Measurements from ENCODE around the gene YOD1.
A peak's percentile ranks its signal among the peaks of the same experiment; 100 is the strongest.
"Not testable (repeated sequence)": the region's sequence is repeated elsewhere in the genome, so short reads cannot be mapped to it uniquely, and the experiment has no call there.

The YOD1 gene

DNA sequence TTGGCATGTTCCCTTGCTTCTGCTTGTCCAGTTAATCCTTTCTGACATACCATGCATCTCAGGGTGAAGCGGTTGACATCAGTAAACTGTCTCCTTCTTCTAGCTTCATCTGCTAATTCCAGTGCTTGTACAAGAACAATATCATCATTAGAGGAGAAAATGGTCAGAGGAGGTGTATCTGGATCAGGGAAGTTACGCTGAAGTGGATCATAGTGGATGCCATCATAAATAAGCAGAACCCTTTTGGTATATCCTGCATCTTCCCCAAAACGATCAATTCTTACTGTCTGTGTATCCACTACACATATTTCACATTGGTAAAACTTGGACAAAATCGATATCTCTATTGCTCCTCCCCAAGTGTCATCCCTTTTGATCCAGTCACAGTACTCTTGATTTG is 2.0 kb downstream of the YOD1 start:
- DNase-seq (ENCODE audit: low read depth) = no peak

DNA sequence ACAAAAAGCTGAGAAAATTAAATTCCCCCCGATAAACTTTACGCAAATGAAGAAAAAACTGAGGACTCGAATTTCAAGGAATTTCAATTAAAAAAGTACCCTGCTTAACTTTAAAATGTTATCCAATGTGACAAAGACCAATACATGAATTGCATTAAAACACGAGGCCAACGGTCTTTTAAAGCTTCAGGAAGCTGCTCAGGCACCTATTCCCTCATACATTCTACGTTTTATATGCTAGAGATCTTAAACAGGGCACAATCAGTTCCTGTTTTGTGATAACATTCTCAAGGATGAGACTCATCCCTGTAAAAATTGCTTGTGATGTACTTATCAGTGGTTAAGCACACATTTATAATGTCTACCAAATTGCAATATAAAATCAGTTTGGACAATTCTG is 3.0 kb downstream of the YOD1 start:
- DNase-seq (ENCODE audit: low read depth) = no peak

DNA sequence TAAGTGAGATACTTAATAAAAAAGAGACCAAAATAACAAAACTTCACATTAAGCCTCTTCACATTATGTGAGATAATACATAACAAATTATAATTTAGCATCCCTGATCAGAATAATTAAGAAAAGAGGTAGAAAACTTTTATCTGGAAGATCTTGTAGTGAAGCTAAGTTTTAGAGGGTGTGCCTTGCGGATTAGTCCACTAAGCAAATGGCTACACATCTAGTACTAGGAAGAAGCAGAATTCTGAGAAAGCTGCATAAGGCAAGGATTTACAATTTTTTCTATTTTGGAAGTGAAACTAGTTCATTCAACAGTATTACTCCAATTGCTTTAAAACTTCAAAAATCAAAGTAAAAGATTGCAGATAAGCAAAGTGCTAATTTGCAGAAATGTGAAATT is 3.5 kb downstream of the YOD1 start:
- DNase-seq (ENCODE audit: low read depth) = no peak

- DNase-seq (ENCODE audit: low read depth) = no peak
Measured at GRCh38 chr1:207045453-207045852, 5.6 kb downstream of the YOD1 start.

DNA sequence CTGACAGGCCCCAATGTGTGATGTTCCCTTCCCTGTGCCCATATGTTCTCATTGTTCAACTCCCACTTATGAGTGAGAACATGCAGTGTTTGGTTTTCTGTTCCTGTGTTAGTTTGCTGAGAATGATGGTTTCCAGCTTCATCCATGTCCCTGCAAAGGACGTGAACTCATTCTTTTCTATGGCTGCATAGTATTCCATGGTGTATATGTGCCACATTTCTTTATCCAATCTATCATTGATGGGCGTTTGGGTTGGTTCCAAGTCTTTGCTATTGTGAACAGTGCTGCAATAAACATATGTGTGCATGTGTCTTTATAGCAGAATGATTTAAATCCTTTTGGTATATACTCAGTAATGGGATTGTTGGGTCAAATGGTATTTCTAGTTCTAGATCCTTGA is 9.6 kb downstream of the YOD1 start:
- not testable (repeated sequence) for DNase-seq (ENCODE audit: low read depth)

DNA sequence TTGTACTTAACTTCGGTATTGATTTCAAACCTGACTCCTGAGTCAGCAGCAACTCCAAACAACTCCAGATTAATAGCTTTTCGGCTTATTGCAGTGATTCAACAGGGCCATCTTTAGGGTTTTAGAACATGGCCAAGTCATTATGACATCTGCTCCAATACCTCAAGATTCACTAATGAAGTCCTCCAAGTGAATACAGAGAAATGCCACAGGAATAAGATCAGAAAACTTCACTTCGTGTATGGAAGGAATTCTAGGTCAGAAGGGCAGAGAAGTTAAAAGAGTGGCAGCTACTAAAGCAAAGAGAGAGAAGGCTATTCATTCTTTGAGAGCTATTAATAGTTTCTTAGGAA is 10.9 kb downstream of the YOD1 start:
- DNase-seq (ENCODE audit: low read depth) = no peak

DNA sequence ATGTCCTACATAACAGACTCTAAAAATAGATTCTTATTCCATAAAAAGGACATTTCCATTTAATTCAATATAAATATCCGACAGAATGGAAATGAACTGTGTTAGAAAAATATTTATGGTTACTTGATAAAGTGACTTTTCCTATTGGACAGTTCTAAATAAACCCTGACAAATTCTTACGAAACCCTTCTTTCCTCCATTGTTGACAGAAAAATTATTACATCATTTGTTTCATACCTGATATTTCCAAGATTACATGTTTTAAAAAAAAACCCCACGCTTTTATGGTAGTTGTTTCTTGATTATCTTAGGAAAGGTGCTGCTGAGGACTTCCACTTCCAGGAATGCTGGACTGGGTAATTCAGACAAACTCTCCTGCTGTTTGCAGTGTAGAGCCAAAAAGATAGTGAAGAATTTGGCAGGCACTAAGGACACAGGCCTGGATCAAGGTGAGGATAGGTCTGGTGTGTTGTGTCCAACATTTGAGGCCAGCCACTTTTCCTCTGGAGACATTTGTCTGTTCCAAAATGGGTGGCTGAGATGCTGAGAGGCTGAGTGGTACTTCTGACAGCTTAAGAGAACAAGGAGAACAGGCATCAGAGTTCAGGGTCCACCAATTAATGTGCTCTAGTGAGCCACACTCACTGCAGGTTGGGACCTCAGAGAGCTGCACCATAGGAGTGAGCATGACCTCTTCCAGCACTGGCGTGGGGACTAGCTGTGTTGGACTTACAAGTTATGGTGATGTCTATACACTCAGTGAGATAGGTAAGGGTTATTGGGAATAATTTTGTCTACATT is 11.4 kb downstream of the YOD1 start:
- no peak for DNase-seq (ENCODE audit: low read depth)

DNA sequence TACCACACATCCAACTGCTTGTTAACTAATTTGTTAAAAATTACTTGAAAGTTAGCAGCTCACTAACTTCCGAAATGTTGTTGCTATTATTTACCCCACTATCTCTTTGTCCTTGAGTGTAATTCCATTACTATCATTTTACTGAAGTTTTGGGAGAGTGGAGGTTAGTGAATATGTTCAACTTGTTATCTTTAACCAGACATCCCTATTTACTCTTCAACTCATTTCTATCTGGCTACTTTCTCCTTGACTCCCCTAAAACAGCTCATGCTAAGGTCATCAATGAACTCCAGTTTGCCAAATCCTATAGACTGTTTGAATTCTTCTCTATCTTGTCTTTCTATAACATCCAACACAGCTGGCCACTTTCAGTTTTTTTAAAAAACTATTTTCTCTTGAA is 14.1 kb downstream of the YOD1 start:
- DNase-seq (ENCODE audit: low read depth) = no peak

DNA sequence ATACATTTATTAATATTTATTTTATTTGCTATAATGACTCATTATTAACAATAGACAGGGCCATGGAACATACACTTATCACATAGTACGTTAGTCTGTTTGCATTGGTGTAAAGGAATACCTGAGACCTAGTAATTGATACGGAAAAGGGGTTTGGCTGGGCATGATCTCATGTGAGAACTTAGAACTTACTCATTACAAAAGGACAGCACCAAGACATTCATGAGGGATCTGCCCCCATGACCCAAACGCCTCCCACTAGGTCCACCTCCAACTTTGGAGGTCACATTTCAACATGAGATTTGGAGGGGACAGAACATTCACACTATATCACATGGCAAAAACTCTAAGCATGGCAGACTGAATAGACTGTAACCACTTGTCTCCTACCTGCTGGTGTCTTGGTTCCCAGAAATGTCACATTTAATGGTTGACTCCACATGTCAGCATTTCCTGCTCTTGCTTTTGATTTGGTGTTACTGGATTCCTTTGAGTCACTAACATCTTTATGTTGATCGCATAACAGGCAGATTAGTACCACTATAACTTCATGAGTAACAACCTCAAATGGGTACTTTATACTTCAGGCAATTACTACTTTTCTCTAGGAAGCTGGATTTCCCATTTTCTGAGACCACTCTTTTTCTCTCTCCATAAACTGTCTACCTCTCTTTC is 15.0 kb downstream of the YOD1 start:
- no peak for DNase-seq (ENCODE audit: low read depth)

DNA sequence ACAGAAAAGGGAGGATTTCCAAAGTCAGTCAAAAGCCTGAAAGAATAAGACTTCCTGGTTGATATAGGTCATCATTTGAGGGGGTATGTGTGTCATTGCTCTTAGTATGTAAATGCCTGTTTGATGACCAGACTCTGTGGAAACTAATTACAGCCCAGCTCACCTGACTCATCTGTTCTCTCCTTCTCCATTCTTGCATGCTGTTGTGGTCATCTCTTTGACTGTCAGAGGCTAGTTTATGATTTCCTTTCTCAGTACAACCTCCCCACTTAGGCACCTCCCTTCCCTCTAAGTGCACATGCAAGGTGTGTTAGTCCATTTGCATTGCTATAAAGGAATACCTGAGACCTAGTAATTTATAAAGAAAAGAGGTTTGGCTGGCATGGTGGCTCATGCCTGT is 16.0 kb downstream of the YOD1 start:
- DNase-seq (ENCODE audit: low read depth) = peak; percentile 86

DNA sequence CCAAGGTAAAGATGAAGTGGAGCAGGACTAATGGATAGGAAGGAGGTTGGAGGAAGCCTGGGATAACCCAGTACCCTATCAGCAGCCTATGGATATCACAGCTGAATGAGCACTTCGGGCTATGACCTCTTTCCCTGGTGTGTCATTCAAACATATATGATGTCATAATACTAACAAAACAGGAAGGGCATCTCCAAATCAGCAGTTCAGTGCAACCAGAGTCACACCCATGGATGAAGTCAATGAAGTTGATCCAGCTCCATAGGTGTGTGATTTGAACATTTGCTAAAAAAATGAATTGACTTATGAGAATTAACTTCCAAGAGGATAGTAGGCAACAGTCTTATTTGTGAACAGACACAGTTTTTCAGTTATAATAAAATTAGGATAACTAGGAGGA is 16.8 kb downstream of the YOD1 start:
- DNase-seq (ENCODE audit: low read depth) = no peak

DNA sequence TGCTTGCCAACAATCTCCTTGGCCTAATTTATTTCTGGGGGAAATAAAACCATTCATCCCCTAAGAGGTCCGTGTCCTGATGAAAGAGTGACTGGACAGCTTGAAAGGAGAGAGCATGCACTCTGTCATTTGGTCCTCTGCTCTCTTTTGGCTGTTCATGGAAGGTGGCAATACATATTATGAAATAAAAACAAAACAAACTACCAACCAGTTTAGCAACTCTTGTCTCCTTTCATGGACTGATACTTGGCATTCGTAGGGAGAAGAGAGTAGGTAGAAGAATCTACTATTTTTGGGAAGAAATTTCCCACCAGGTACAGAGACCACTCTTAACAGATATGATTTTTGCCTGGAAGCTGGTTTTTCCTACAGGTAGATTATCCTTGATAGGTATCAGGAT is 17.7 kb downstream of the YOD1 start:
- no peak for DNase-seq (ENCODE audit: low read depth)

DNA sequence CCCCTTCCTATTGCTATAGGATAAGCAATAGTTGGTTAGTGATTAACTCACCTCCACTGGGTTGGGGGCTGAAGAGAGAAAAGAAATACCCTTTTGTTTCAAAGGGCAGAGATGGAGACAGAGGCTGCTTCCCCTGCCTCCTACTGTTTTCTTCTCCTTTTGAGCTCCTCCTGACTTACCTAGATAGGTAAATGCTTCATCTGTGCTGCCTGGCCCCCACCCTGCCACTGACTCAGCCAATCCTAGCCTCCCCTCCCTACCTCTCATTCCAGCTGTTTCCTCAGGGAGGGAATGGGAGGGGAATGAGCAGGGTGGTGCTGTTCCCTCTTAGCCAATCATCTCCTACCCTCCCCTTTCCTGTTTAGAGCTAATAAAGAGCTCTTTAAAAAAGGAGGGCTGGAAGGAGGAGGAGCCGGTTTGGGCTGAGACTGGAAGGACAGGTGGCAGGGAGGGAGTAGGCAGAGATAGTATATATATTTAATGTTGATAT is 18.4 kb downstream of the YOD1 start, which contains the start of gene C1orf116:
Gene C1orf116 (minus strand): TSS at position 229 of the 490 bp plus-strand sequence. CDS start 5,158 bp downstream, outside the sequence.
- no peak for DNase-seq (ENCODE audit: low read depth)

DNA sequence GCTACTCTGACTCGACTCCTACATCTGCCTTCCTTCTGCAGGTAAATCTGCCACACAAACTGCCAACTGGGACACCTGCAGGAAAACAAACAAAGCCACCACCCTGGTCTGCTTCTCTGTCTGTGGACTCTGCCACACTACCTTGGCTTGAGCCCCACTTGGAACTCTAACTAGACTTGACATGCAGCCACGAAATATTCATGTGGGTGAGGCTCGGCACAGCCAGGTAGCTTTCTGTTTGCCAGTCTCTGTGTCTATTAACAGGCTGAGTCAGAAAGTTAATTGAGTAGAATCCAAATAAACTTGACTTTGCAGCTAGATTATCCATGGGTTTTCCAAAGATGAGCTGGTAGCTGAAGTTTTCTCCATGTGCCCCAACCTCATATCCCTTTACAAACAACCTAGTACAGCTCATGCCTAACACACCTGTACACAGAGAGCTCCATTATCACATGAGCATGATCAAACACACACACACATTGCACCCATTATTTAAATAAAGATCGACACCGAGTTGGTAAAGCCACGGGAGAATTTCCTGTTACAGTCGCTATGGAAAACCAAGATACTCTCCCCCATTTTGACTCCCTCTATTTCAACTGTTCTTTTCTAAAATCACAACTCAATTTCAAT is 19.3 kb downstream of the YOD1 start:
- DNase-seq (ENCODE audit: low read depth) = no peak

DNA sequence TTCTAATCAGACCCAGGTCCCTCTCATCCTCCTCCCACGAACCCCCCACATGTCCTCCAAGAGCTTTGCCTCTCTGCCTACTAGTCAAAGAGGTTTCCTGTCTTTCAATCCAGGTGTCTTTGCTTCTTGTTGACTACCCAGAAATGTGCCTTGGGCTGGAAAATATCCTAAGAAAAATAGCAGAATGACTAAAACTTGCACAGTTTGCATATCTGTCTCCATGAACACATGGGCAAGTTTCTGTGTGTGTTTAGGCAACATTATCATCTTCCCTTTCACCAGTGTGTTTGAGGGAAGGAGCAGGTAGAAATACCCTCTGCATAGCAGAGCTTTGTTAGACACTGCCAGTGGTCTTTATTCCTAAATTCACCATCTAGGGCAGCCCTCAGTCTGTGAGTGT is 20.0 kb downstream of the YOD1 start:
- DNase-seq (ENCODE audit: low read depth) = no peak

- DNase-seq (ENCODE audit: low read depth) = no peak
Measured at GRCh38 chr1:207030522-207031009, 20.4 kb downstream of the YOD1 start.

DNA sequence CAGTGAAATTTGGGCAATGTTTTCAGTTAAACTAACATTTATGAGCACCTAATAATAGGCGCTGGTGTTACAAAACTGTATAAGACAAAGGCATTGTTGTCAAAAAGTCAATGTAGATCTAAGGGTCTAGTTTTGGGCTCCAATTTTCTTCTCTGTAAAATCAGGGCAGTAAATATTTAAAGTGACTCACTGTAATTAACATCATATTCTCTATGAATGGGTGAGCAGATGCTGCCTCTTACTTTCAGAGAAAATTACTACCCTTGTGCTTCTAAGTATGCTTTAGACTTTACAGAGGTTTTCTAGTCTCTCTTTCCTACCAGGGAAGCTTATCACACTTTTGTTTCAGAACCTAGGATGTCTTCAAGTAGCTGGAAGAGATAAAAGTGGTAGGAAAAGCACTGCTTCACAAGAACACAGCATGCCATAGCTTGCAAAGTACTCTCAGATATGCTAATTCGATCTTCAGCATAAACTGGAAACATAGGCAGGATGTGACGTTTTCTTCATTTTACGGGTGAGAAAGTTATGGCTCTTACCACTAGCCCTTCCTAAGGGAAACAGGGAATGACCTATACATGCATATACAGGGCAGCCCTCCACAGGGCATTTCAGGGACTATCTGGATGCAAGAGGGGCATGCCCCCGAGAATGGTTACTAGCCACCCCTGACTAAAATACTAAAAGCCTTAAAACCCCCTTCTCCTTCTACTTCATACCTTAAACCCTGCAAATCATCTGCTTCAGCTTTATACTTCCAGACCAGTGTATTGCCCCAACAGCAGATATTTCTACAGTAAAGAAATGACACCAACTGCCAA is 21.1 kb downstream of the YOD1 start:
- no peak for DNase-seq (ENCODE audit: low read depth)

DNA sequence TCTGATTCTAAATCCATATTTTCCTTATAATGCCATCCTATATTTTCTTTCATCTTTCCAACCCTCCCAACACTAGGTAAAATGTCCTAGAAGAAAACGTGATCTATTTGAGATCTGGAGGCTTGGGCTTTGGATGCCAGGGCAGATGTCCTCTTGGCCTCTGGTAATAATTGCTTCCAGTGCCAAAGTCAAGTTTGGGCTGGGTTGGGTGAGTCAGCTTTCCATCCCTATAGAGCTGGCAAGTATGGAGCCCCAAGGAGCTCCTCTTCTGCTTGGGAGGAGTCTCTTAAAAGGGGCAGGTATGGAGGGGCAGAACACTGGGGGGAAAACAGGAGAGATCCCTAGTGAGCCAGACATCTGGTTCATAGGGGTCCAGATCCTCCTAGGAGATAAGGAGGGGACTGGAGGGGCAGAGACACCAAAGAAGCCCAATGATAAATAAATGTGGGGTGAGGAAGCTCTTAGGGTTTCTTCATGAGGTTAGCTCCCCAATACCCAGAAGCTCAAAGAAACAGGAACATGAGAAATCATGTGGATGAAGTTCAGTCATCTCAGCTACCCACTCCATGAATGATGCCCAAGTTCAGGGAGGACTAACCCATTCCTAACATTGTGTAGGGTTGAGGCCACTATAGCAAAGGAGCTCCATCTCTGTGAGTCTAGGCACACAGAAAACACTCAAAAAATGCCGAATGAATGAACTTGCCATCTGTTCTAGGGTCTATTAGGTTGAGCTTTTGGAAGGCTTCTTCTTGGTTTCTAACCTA is 21.9 kb downstream of the YOD1 start:
- no peak for DNase-seq (ENCODE audit: low read depth)

GRCh38 chr1:207027921-207028320 is 23.1 kb downstream of the YOD1 start:
- DNase-seq (ENCODE audit: low read depth) = no peak

DNA sequence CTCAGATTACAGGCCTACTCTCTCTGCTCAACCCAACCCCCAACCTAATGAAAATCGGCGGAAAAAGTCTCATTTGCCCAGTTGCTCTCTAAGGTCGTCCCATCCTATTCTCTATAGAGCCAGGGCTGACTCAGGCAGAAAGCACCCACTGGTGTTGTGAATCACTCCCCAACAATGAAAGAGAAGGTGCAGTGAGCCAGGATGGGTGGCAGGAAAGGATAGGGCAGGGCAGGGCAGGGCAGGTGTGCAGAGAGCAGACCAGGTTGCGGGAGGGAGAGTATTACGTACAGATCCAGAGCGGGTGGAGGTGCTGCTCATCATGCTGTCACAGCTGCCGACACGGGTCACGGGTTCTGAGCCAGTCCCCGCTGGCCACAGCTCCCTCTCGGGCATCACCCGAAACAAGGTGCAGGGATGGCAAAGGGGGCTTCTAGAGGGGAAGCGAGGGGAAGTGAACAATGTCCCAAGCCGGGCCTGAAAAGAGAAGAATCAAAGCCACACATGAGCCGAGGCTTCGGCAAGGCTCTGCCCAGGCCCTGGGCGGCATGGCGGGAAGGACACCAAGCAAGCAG is 23.7 kb downstream of the YOD1 start:
- DNase-seq (ENCODE audit: low read depth) = no peak

DNA sequence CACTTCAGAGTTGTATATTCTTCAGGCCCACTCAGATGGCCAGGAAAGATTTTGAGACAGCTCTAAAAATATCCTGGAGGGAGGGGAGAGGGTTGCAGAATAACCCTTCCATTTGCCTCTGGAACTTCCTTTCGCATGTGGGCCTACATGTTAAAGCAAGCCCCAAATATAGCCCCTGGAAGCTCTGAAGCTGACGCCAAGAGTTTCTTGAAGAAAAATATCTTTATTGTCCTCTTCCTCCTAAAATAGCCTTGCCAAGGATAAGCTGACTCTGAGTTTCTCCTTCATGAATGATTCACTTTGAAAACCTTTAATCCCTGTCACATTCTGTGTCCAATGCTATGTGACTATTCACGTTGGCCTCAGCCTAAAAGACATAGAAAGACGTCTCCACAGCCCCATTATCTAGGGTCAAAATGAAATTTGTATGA is 24.9 kb downstream of the YOD1 start:
- no peak for DNase-seq (ENCODE audit: low read depth)

Measured in HS-5 (cell line).